Measurements from ENCODE around the gene ARID1B. TPM values are rescaled to one million over a fixed set of nuclear protein-coding genes. Genes with fewer than 3 reads are reported as not detected.

Gene ARID1B
- total and polyA plus RNA-seq, 8 donors = 67.6 to 102 (median 99.0) TPM

DNA sequence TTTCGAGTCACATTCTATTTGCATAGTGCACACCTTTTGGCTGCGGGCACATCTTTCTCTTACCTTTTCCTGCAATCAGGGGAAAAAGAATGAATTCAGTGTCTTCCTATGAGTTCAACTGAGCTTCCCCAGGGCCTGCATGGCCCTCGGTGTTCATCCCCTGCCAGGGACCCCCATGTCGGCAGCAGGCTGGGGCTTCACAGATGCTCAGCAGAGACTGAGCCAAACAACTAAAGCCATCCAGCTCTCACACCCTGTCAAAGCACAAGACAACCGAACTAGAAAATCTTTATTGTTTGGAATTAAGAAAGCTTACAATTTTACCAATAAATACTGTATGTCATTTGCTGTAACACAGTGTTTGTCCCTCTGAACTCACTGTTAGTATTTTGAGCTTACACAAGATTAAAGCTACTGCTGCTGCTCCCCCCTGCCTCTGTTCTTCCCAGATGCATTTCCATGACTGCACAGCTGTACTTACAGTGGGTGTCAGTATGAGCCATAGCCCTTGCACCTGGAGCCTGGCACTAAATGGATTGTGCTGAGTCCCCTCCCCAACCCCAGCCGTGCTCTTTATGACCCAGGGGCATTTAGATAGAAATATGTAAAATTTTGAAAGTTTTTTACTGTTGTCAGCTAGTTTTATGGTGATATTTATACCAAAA lies 340.4 kb downstream of the ARID1B start:
- intact Hi-C loops (cut with DNase I) = no loop called here
- no peaks in the 10 kb centered on the region for H3K36me3 ChIP-seq
- no peak for DNase-seq
- no peak overlapping the region for H3K4me3 ChIP-seq
- TF ChIP-seq, protein P1, sequence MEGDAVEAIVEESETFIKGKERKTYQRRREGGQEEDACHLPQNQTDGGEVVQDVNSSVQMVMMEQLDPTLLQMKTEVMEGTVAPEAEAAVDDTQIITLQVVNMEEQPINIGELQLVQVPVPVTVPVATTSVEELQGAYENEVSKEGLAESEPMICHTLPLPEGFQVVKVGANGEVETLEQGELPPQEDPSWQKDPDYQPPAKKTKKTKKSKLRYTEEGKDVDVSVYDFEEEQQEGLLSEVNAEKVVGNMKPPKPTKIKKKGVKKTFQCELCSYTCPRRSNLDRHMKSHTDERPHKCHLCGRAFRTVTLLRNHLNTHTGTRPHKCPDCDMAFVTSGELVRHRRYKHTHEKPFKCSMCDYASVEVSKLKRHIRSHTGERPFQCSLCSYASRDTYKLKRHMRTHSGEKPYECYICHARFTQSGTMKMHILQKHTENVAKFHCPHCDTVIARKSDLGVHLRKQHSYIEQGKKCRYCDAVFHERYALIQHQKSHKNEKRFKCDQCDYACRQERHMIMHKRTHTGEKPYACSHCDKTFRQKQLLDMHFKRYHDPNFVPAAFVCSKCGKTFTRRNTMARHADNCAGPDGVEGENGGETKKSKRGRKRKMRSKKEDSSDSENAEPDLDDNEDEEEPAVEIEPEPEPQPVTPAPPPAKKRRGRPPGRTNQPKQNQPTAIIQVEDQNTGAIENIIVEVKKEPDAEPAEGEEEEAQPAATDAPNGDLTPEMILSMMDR (IDR thresholded peaks at IDR 0.05) = no peak
- no peaks in the 10 kb centered on the region for H3K27me3 ChIP-seq
- no peak overlapping the region for H3K27ac ChIP-seq
- ATAC-seq = no peak
- no peaks in the 10 kb centered on the region for H3K9me3 ChIP-seq
- H3K4me1 ChIP-seq = no peaks in the 10 kb centered on the region

DNA sequence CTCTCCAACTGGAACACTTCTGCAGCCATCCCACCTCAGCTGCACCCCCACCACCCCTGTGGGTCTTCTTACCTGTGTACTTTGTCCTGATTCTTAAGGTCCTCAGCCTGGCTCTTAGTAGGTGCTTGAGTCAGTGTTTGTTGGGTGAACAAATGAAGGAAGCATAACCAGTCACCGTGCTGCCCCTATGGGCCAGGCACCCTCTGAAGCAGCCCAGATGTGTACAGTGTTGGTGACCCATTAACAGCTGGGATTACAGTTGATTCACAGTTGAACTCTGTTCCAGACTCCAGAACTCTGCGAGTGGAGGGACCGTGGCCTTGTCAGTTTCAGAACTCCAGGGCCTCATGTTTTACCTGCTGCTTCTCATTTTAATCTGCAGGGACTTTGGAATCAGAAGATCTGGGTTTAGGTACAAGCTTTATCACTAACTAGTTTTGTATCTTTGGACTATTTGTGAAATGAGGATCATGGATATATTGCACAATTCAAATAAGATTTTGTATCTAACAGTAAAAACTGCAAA lies 342.4 kb downstream of the ARID1B start:
- Histone ChIP-seq H3K4me3 (no peak overlapping the region), H3K9me3 (no peaks in the 10 kb centered on the region), H3K36me3 (no peaks in the 10 kb centered on the region), H3K27ac (no peak overlapping the region), H3K27me3 (no peaks in the 10 kb centered on the region), H3K4me1 (no peaks in the 10 kb centered on the region)
- TF ChIP-seq, protein P1 (IDR thresholded peaks at IDR 0.05) = no peak
- no peak for ATAC-seq
- no peak for DNase-seq
- intact Hi-C loops (cut with DNase I) = no loop called here

DNA sequence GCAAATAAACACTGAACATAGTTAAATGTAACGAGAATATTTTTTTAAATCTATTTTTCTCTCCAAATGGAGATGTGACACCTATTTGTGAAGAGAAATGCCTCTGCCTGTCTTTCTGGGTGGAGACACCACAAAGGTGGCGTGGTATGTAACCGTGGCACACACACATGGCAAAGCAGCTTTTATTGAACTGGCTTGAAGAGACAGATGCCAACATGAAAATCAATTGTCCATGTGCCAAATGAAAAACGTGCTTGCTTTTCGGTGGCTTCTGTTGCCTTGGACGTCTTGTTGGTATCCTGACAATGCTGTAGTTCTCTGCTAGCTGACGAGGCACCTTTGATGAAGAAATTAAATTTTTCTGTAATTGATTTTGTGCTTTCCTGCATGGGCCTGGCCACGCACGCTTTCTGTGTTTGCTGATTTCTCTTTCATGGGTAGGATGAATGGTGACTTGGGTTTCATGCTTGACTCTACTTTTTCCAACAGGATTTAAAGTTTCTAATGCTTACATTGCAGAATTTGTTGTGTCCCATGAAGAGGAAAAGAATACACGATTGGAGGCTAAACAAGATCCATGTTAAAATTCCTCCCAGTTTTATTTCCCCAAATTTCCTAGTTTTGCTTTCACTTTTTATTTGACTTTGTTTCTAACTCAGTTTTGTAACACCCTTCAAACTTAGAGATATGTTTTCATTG lies 343.5 kb downstream of the ARID1B start:
- Histone ChIP-seq H3K4me3 (no peak overlapping the region), H3K27ac (no peak overlapping the region), H3K4me1 (no peaks in the 10 kb centered on the region), H3K36me3 (no peaks in the 10 kb centered on the region), H3K27me3 (no peaks in the 10 kb centered on the region), H3K9me3 (no peaks in the 10 kb centered on the region)
- TF ChIP-seq, protein P1 (IDR thresholded peaks at IDR 0.05) = no peak
- intact Hi-C loops (cut with DNase I) = no loop called here
- ATAC-seq (no peak), DNase-seq (no peak)

DNA sequence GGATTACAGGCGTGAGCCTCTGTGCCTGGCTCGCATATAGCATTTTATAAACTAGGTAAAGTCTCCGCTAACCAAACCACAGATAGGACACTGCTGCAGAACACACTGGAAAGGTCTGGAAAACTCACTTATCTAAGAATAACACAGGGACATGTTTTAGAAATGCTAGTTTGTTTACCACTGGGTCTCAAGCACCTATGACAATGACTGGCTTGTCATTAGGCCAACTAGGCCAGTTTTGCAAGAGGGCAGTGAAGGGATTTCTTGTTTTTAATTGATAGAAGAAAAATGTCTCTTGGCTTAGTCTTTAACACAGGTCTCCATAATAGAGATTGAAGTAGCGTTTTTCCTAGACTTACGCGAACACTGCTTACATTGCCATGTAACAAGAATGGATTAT lies 344.7 kb downstream of the ARID1B start:
- Histone ChIP-seq H3K4me1 (no peaks in the 10 kb centered on the region), H3K27ac (no peak overlapping the region), H3K4me3 (no peak overlapping the region), H3K9me3 (no peaks in the 10 kb centered on the region), H3K36me3 (no peaks in the 10 kb centered on the region), H3K27me3 (no peaks in the 10 kb centered on the region)
- TF ChIP-seq, protein P1 (IDR thresholded peaks at IDR 0.05) = no peak
- no peak for DNase-seq
- ATAC-seq = no peak
- intact Hi-C loops (cut with DNase I) = no loop called here

DNA sequence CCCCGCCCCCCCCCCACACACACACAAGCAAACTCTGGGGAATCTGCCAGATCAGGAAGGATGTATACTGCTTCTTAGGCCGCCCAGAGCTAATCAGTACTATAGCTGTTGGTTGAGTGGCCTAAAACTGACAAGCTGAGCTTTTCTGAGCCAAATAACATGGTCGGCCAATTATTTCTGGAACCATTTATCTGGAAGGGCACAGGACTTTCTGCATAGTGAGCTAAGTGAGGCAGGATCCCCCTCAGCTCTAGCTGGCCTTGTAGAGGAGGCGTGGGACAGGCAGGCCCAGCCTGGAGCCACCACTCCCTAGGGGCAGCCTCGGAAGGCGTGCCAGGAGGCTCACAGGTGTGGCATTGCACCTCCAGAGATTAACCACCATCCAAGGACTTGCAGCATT lies 346.1 kb downstream of the ARID1B start:
- no peaks in the 10 kb centered on the region for H3K4me1 ChIP-seq
- peak in 2 of 4 donors; percentile 48 to 71 for DNase-seq
- TF ChIP-seq, protein P1 (IDR thresholded peaks at IDR 0.05) = no peak
- no peak overlapping the region for H3K4me3 ChIP-seq
- H3K27me3 ChIP-seq = no peaks in the 10 kb centered on the region
- ATAC-seq = peak; percentile 29
- no peaks in the 10 kb centered on the region for H3K36me3 ChIP-seq
- intact Hi-C loops (cut with DNase I) = no loop called here
- H3K27ac ChIP-seq = no peak overlapping the region
- H3K9me3 ChIP-seq = no peaks in the 10 kb centered on the region
